Fibroblast of the aortic adventitia (primary cell): ENCODE data around the gene NFYC. TPM values are rescaled to one million over a fixed set of nuclear protein-coding genes. Genes with fewer than 3 reads are reported as not detected.

Source experiments
- DNase-seq: peaks from one replicate; pipeline ENCODE4 v3.0.0-alpha.2; 2010; ENCODE audit warnings: low read depth
- H3K4me3 ChIP-seq: 2 replicates; pipeline ENCODE4 v1.5.1; 2011; ENCODE audit warnings: low read depth, mild to moderate bottlenecking, control low read depth, low read length, moderate library complexity
- small RNA-seq: library from RNA; depleted of rRNA; stranded (forward); fragments of <200 nt; gene quantifications from one replicate; pipeline ENCODE3, GENCODE V24; 2012
- total RNA-seq: library from RNA; depleted of rRNA; stranded (reverse); fragments of >200 nt; gene quantifications from 2 replicates; pipeline ENCODE4 v1.2.3, GENCODE V29; 2012; ENCODE audit warnings: low replicate concordance
- TF ChIP-seq, protein P1 (sequence below): IDR thresholded peaks from 2 replicates; pipeline ENCODE4 v1.5.1; 2011; ENCODE audit warnings: mild to moderate bottlenecking, low read length, control low read depth, inconsistent platforms; ENCODE audit not compliant: insufficient read depth

Gene NFYC
- total RNA-seq, 1 donor: 23.1 TPM

DNA sequence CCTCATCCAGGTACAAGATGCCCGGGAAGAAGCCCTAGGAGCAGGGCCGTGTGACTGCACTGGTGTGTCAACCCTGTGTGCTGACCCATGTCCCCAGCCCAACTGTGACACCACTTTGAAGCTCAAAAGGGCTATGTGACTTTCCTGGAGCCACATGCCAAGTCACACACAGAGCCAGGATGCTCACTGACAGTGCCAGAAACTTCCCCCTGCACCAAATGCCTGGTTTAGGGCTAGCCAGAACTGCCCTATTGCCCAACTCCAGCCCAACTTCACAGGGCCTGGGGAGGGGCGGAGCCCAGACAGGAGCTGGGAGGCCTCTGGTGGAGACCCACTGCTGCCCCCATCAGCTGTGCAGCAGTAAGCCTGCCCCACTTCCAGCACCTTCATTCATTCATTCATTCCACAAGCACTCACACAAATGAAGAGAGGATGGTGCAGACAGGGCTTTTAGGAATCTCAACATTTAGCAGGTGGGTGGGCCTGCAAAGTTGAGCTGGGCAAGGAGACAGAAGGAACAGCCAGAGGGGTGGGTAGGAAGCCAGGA is 128.8 kb downstream of the NFYC start:
- H3K4me3 ChIP-seq: no peak overlapping the region
- DNase-seq: no peak
- TF ChIP-seq, protein P1, sequence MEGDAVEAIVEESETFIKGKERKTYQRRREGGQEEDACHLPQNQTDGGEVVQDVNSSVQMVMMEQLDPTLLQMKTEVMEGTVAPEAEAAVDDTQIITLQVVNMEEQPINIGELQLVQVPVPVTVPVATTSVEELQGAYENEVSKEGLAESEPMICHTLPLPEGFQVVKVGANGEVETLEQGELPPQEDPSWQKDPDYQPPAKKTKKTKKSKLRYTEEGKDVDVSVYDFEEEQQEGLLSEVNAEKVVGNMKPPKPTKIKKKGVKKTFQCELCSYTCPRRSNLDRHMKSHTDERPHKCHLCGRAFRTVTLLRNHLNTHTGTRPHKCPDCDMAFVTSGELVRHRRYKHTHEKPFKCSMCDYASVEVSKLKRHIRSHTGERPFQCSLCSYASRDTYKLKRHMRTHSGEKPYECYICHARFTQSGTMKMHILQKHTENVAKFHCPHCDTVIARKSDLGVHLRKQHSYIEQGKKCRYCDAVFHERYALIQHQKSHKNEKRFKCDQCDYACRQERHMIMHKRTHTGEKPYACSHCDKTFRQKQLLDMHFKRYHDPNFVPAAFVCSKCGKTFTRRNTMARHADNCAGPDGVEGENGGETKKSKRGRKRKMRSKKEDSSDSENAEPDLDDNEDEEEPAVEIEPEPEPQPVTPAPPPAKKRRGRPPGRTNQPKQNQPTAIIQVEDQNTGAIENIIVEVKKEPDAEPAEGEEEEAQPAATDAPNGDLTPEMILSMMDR: no peak

Small RNA genes within 50 kb of the gene (small RNA-seq; reads per million reads assigned to genes)
- gene MIR30C1 (5.9 reads per million, percentile 90 among the genes with 10 or more reads in this experiment), gene MIR30E (2,035 reads per million, percentile 99 among the genes with 10 or more reads in this experiment), gene RN7SL326P (not detected)

Other genes starting within 250 kb of the NFYC start
- gene ZFP69B, start 241.2 kb upstream of the NFYC start, total RNA-seq: 6.1 and 8.5 TPM in 2 replicates
- gene ZFP69, start 214.4 kb upstream of the NFYC start, total RNA-seq: 1.7 and 3.4 TPM in 2 replicates
- 11.5 and 15.1 TPM in 2 replicates for gene EXO5, start 182.9 kb upstream of the NFYC start, total RNA-seq
- gene ZNF684, start 160.1 kb upstream of the NFYC start, total RNA-seq: 5.6 and 7.0 TPM in 2 replicates
- 0.36 and 0.57 TPM in 2 replicates for gene RIMS3, start 26.0 kb upstream of the NFYC start, total RNA-seq
- gene KCNQ4, start 92.1 kb downstream of the NFYC start, total RNA-seq: not detected in 2 replicates
- 3.5 and 3.6 TPM in 2 replicates for gene CITED4, start 170.7 kb downstream of the NFYC start, total RNA-seq